HepG2 (cell line): ENCODE measurements around the gene ZBTB17. TPM values are rescaled to one million over a fixed set of nuclear protein-coding genes. Genes with fewer than 3 reads are reported as not detected.

ENCODE experiments used
- IKZF4 ChIP-seq: sonication (generic); formaldehyde crosslinking; IDR thresholded peaks from 2 replicates; pipeline ENCODE4 v1.5.1; 2020; ENCODE audit warnings: borderline replicate concordance, mild to moderate bottlenecking, low read depth, missing genetic modification reagents; ENCODE audit errors: not compliant biosample characterization
- KAT2B ChIP-seq: fragments of 150-350 bp; IDR thresholded peaks from 2 replicates; pipeline ENCODE4 v1.6.1; 2014; ENCODE audit warnings: low read depth, low read length, borderline replicate concordance
- MTA1 ChIP-seq: sonication (generic); formaldehyde crosslinking; IDR thresholded peaks from 2 replicates; pipeline ENCODE4 v1.4.0; 2020; ENCODE audit warnings: missing genetic modification reagents, mild to moderate bottlenecking, borderline replicate concordance
- NKX3-1 ChIP-seq: sonication (generic); formaldehyde crosslinking; IDR thresholded peaks from 2 replicates; pipeline ENCODE4 v1.5.0; 2020; ENCODE audit warnings: missing genetic modification reagents
- PLRG1 ChIP-seq: fragments of 450-650 bp; conservative IDR thresholded peaks from 2 replicates; pipeline ENCODE4 v1.6.1; 2016
- RXRA ChIP-seq: sonication (generic); formaldehyde crosslinking; IDR thresholded peaks from 2 replicates; pipeline ENCODE4 v1.5.1; 2020; ENCODE audit warnings: missing genetic modification reagents
- ZBTB21 ChIP-seq: sonication (generic); formaldehyde crosslinking; IDR thresholded peaks from 2 replicates; pipeline ENCODE4 v1.4.0; 2020; ENCODE audit warnings: missing genetic modification reagents
- ZFY ChIP-seq: sonication (generic); formaldehyde crosslinking; IDR thresholded peaks from 2 replicates; pipeline ENCODE4 v1.4.0; 2020; ENCODE audit warnings: missing genetic modification reagents
- ZNF180 ChIP-seq: sonication (generic); formaldehyde crosslinking; IDR thresholded peaks from 2 replicates; pipeline ENCODE4 v1.4.0; 2020; ENCODE audit warnings: low read depth, missing genetic modification reagents, borderline replicate concordance
- ZNF3 ChIP-seq: IDR thresholded peaks from 2 replicates; pipeline ENCODE4 v1.7.0; 2017; ENCODE audit warnings: inconsistent platforms
- ZNF337 ChIP-seq: sonication (generic); formaldehyde crosslinking; IDR thresholded peaks from 2 replicates; pipeline ENCODE4 v1.5.1; 2020; ENCODE audit warnings: missing genetic modification reagents, low read depth, mild to moderate bottlenecking, borderline replicate concordance
- ZNF33A ChIP-seq: sonication (generic); formaldehyde crosslinking; IDR thresholded peaks from 2 replicates; pipeline ENCODE4 v1.5.1; 2020; ENCODE audit warnings: missing genetic modification reagents, mild to moderate bottlenecking, moderate library complexity, borderline replicate concordance
- ZNF562 ChIP-seq: sonication (generic); formaldehyde crosslinking; IDR thresholded peaks from 2 replicates; pipeline ENCODE4 v1.8.0; 2022; ENCODE audit warnings: missing genetic modification reagents, borderline replicate concordance
- ZNF674 ChIP-seq: sonication (generic); formaldehyde crosslinking; IDR thresholded peaks from 2 replicates; pipeline ENCODE4 v1.5.0; 2020; ENCODE audit warnings: low read depth, mild to moderate bottlenecking, missing genetic modification reagents
- ZNF782 ChIP-seq: sonication (generic); formaldehyde crosslinking; IDR thresholded peaks from 2 replicates; pipeline ENCODE4 v1.4.0; 2020; ENCODE audit warnings: missing genetic modification reagents, mild to moderate bottlenecking, borderline replicate concordance
- polyA plus RNA-seq, 8 experiments: library from polyadenylated mRNA; depleted of rRNA in 3 of 8; stranded (reverse) in 7 of 8; unstranded in 1 of 8; fragments of >200 nt; fragmentation: Illumina TruSeq in 4 of 8; extraction: Trizol in 4 of 8; gene quantifications; 2 replicates each; pipeline versions ENCODE4 v1.2.1 to v1.2.3, GENCODE V29; 2011 to 2016; ENCODE audit warnings: low read depth in 4 of 8, missing spikeins in 1 of 8, mixed read lengths in 1 of 8; ENCODE audit not compliant: insufficient read depth in 1 of 8
- total RNA-seq, 5 experiments: library from RNA; depleted of rRNA; stranded (reverse); fragments of >200 nt; fragmentation: Illumina TruSeq; extraction: Trizol; gene quantifications; 2 replicates each; pipeline ENCODE4 v1.2.3, GENCODE V29; 2016; ENCODE audit warnings: low read depth in 1 of 5
- TF ChIP-seq, protein P1 (sequence below), 2 experiments: IDR thresholded peaks; 2 replicates each; pipeline ENCODE4 v1.6.1; 2011 to 2012; ENCODE audit warnings: low read length in 2 of 2, borderline replicate concordance in 1 of 2, low read depth in 1 of 2, mild to moderate bottlenecking in 1 of 2, moderate library complexity in 1 of 2
- TF ChIP-seq, protein P2 (sequence below): sonication (generic); formaldehyde crosslinking; conservative IDR thresholded peaks from 2 replicates; pipeline ENCODE4 v1.4.0; 2020; ENCODE audit warnings: missing genetic modification reagents
- TF ChIP-seq, protein P3 (sequence below): sonication (generic); formaldehyde crosslinking; IDR thresholded peaks from 2 replicates; pipeline ENCODE4 v1.5.1; 2020; ENCODE audit warnings: mild to moderate bottlenecking, missing genetic modification reagents, moderate library complexity
- TF ChIP-seq, protein P4 (sequence below): sonication (generic); formaldehyde crosslinking; IDR thresholded peaks from 2 replicates; pipeline ENCODE4 v1.4.0; 2020; ENCODE audit warnings: mild to moderate bottlenecking, missing genetic modification reagents

Gene ZBTB17
- total and polyA plus RNA-seq, 2 of the 13 experiments (the other 11 are each of a cell fraction or from before 2014, with no cell fraction given), result 16.7 to 17.0 TPM

DNA sequence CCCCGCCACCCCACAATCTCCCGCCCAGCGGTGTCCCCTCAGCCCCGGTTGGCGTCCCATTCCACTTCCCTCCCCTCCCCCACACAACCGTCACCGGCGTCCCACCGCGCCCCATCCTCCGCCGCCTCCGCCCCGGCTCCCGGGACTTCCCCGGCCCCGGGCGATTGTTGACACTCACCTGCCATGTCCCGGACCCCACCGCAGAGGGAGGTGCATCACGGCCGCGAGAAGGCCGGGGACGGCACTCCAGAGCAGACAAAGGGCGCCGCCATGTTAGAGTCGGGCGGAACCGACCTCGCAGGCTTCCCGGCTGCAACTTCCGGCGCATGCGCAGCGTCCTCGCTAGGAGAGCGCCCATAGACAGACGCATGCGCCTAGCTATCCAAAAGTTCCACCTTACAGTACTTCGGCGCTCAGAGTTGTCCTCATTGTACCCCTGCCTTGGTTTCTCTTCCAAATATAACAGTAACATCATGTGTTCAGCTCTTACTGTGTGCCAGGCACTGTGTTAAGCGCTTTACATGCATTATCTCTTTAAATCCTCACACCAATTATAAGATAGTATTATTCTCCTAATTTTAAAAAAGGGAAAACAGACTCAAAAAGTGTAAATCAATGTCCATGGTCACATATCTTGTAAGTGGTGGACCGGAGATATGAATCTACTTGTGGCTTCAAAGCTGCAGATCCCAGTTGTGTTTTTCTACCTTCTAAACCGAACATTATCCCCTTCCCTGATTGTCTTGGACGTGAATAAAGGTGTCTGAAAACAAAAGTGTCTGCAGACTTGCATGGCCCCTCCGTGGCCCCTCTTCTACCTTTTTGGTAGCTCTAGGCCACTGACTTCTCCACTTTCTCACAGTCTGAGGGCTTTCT is at the start of gene ZBTB17 (continued):
- TF ChIP-seq, protein P1, sequence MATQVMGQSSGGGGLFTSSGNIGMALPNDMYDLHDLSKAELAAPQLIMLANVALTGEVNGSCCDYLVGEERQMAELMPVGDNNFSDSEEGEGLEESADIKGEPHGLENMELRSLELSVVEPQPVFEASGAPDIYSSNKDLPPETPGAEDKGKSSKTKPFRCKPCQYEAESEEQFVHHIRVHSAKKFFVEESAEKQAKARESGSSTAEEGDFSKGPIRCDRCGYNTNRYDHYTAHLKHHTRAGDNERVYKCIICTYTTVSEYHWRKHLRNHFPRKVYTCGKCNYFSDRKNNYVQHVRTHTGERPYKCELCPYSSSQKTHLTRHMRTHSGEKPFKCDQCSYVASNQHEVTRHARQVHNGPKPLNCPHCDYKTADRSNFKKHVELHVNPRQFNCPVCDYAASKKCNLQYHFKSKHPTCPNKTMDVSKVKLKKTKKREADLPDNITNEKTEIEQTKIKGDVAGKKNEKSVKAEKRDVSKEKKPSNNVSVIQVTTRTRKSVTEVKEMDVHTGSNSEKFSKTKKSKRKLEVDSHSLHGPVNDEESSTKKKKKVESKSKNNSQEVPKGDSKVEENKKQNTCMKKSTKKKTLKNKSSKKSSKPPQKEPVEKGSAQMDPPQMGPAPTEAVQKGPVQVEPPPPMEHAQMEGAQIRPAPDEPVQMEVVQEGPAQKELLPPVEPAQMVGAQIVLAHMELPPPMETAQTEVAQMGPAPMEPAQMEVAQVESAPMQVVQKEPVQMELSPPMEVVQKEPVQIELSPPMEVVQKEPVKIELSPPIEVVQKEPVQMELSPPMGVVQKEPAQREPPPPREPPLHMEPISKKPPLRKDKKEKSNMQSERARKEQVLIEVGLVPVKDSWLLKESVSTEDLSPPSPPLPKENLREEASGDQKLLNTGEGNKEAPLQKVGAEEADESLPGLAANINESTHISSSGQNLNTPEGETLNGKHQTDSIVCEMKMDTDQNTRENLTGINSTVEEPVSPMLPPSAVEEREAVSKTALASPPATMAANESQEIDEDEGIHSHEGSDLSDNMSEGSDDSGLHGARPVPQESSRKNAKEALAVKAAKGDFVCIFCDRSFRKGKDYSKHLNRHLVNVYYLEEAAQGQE (IDR thresholded peaks at IDR 0.05; ENCODE audit: borderline replicate concordance in 1 of 2, low read depth in 1 of 2, low read length in 2 of 2), result no peak
- TF ChIP-seq MTA1 (CRISPR knock-in tag), result 0 out of 2 replicates have a peak, but pooled peaks have one; percentile 38
- TF ChIP-seq PLRG1, result no peak
- no peak; the same call in 1 of the 2 replicates for TF ChIP-seq ZNF3
- no peak for TF ChIP-seq IKZF4
- no peak for TF ChIP-seq ZNF674 (CRISPR knock-in tag)
- no peak for TF ChIP-seq ZBTB21 (CRISPR knock-in tag)
- TF ChIP-seq KAT2B, result no peak
- no peak for TF ChIP-seq ZNF562
- no peak for TF ChIP-seq NKX3-1
- TF ChIP-seq ZNF337 (CRISPR knock-in tag), result peak; percentile 68; the same call in 1 of the 2 replicates
- TF ChIP-seq RXRA (CRISPR knock-in tag), result no peak
- TF ChIP-seq ZNF782 (CRISPR knock-in tag), result no peak
- TF ChIP-seq, protein P2, sequence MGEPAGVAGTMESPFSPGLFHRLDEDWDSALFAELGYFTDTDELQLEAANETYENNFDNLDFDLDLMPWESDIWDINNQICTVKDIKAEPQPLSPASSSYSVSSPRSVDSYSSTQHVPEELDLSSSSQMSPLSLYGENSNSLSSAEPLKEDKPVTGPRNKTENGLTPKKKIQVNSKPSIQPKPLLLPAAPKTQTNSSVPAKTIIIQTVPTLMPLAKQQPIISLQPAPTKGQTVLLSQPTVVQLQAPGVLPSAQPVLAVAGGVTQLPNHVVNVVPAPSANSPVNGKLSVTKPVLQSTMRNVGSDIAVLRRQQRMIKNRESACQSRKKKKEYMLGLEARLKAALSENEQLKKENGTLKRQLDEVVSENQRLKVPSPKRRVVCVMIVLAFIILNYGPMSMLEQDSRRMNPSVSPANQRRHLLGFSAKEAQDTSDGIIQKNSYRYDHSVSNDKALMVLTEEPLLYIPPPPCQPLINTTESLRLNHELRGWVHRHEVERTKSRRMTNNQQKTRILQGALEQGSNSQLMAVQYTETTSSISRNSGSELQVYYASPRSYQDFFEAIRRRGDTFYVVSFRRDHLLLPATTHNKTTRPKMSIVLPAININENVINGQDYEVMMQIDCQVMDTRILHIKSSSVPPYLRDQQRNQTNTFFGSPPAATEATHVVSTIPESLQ, result no peak
- TF ChIP-seq, protein P3, sequence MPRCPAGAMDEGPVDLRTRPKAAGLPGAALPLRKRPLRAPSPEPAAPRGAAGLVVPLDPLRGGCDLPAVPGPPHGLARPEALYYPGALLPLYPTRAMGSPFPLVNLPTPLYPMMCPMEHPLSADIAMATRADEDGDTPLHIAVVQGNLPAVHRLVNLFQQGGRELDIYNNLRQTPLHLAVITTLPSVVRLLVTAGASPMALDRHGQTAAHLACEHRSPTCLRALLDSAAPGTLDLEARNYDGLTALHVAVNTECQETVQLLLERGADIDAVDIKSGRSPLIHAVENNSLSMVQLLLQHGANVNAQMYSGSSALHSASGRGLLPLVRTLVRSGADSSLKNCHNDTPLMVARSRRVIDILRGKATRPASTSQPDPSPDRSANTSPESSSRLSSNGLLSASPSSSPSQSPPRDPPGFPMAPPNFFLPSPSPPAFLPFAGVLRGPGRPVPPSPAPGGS (CRISPR knock-in tag), result no peak
- no peak for TF ChIP-seq ZNF33A (CRISPR knock-in tag)
- TF ChIP-seq, protein P4, sequence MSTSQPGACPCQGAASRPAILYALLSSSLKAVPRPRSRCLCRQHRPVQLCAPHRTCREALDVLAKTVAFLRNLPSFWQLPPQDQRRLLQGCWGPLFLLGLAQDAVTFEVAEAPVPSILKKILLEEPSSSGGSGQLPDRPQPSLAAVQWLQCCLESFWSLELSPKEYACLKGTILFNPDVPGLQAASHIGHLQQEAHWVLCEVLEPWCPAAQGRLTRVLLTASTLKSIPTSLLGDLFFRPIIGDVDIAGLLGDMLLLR (CRISPR knock-in tag), result no peak
- TF ChIP-seq ZNF180 (CRISPR knock-in tag), result no peak
- peak; percentile 80 for TF ChIP-seq ZFY (CRISPR knock-in tag)
